Inflammatory macrophage treated with lipopolysaccharide for 4 hours (primary cell): ENCODE results near the gene SWT1.
"Not testable (repeated sequence)": the region's sequence is repeated elsewhere in the genome, so short reads cannot be mapped to it uniquely, and the experiment has no call there.

ENCODE experiments used
- DNase-seq: peaks from one replicate; pipeline ENCODE4 v3.0.0-alpha.2; 2020

The SWT1 gene

GRCh38 chr1:185291652-185292051 lies 134.7 kb downstream of the SWT1 start:
- DNase-seq = peak; percentile 28

GRCh38 chr1:185292237-185292636 lies 135.3 kb downstream of the SWT1 start:
- peak; percentile 60 for DNase-seq

GRCh38 chr1:185293967-185294542 lies 137.1 kb downstream of the SWT1 start:
- DNase-seq = no peak

- DNase-seq = no peak
These were observed 138.1 kb downstream of the SWT1 start for GRCh38 chr1:185295091-185295490.

DNA sequence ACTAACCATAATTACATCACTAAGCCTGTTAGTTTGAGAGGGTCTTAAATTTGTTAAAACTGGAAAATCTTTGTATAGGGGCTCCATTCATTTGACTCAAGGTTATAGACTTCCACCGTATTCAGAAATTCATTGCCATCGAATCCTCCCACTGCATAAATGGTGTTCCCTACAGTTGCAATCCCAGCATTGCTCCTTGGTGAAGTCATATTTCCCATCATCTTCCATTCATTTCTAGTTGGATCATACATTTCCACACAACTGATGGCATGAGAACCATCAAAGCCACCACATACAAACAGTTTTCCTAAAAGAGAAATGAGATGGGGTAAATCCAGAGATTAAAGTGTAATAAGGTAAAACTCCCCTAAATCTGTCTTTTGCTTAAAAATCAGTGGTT lies 141.0 kb downstream of the SWT1 start:
- DNase-seq = no peak

GRCh38 chr1:185300152-185300551 lies 143.2 kb downstream of the SWT1 start:
- no peak for DNase-seq

DNA sequence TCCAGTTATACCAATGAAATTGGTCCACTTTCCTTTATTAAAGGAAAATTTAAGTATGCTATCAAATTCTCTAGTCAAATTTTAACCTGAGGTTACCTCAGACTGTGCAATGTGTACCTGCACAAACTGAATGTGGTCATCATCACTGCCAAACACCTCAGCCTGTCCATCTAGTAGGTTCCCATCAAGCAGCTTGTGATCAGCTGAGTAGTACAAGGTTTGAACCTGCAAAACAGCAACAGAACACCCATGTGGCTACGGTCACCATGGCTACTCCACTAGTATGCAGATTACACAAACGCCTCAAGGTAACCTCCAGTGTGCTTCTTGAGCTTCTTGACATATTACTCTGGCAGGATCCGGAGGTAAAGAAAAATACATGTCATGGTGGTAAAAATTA lies 148.5 kb downstream of the SWT1 start:
- no peak for DNase-seq

GRCh38 chr1:185308126-185308525 lies 151.2 kb downstream of the SWT1 start:
- DNase-seq = no peak

DNA sequence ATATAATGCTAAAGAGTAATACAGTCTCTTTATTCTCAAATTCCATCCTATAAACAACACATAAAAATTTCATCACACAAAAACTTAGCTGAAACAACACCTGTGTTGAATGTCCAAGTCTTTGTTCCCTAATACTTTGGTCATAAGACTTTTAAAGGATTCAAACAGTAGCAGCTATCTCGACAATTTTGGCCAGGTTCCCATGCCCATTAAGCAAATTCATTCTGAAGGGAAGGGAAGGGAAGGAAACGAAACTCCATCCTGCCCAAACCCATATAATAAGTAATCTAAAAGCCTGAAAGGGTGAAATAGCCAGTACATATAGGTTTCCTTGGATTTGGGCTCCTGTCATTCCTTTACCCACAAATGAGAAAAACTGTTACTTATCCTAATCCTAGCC lies 152.6 kb downstream of the SWT1 start:
- no peak for DNase-seq

GRCh38 chr1:185311589-185312225 lies 154.7 kb downstream of the SWT1 start:
- DNase-seq = no peak

DNA sequence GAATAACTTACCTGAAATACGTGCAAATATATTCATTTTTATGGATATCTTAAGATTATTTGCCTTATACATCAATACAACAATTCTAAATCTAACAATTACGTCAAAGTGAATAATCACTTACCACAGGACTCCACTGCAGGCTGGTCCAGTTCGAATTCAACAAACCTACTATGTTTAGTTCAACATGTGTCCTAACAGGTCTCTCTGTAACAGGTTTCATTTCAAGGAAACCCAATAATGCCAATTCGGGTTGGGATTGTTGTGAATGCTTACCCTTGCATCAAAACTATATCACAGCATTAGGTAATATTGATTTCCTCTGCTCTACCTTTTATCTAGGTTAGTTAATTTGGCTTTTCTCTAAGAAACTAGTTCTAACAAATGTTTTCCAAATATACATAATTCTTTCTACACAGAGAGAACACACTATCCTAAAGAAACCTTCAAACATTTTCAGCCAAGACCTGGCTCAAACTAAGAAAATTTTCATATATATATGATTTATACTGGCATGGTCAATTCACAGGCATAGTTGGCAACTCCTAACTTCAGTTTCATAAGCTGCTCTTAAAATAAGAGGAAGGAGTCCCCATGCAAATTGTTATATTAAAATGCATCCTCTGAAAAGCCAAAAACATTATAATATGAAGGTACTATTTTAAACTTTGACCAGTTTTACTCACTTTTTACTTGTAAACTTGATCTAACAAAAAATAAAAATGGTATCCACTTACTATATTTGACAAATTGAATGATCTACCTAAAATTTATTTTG lies 155.6 kb downstream of the SWT1 start:
- peak; percentile 41 for DNase-seq

DNA sequence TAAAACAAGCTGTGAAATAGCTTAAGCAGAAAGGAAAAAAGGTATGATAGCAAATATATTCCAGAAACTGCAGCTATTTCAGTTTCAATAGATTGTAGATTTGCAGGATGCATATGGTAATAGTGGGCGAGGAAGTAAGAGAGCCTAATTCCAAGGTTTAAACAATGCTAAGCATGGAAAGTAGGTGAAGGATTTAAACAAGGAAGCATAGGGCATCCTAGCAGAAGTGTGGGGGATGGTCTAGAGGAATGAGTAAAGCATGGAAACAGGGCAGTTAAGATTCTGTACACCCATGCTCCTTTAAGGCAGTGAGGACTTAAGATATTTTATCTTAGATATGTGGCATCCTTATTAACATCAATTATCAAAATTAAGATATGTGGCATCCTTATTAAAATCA lies 157.4 kb downstream of the SWT1 start:
- peak; percentile 52 for DNase-seq

- DNase-seq = peak; percentile 33
These were observed 158.6 kb downstream of the SWT1 start for GRCh38 chr1:185315445-185316071.

DNA sequence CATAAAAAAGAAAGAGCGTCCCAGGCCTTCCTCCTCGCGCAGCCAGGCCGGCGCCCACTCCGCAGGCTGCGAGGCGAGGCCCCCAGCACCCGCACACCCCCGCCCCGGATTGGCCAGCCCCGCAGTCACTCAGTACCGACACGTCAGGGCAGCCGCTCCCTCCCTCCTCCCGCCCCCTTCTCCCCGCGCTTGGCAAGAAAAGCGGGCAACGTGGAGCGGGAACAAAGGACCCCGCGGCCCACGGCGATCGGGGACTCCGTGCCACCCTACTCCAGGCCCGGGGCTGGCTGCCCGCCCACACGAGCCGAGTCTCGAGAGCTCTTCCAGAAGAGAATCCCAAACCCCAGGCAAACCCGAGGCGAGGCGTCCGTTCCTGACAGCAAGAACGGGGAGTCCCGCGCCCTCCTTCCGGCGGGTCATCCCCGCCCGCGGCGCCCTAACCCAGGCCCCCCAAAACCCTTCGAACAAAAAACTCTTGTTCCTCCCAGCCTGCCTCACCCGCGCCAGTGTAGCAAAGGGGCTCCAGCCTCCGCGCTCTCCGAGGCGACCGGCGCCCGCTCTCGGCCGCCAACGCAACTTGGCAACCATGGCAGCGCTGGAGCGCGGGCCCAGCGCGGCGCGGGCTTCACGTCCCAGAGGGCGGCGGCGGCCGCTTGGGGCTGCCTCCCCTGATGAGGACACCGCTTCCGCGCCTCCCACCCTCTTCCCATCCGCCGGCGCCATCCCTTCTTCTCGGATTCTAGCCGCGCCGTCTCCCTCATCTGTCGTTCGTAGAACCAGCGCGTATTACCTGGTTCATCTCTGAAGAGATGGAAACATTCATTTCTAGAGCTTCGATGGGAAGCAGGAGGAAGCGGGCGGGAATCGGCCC lies 159.4 kb downstream of the SWT1 start:
- DNase-seq = peak; percentile 90

DNA sequence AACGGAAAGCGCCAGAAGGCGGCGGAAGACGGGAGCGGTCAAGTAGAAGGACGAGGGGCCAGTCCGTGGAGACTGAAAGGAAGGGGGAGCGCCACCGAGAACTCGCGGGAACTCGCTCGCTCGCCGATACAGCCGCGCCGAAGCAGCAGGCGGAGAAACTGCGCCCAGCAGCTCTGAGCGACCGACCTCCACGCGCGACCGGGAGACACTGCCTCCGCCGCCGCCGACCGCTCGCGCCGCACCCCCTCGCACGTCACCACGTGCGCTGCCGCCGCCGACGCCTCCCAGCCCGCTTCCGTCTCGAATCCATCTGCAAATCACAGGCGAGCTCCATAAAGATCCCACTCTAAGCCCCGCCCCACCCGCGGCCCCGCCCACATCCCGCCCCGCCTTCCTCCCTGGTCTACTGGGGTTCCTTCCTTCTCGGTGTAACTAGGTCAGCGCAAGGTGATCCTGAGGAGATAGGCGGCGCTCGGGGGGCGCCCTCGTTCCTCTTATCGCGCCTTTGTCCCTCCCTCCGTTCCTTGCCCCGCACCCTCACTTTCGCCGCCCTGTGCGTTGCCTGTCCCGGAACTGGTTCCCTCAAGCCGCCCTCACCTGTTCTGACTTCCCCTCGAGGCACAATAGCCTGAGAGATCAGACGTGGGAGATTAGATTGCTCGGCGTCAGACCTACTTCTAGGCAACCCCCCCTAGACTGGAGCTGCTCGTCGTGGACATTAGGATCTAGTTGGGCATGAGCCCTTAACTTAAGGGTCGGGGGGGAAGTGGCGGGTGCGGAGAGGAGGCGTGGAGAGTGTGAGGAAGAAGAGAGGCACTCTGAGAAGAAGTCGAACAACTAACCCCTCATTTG lies 160.3 kb downstream of the SWT1 start, which contains the start of gene IVNS1ABP:
Gene IVNS1ABP, minus strand, starts transcription at position 210 of the 852 bp plus-strand sequence. CDS start 7,750 bp downstream, outside the sequence.
- DNase-seq = peak; percentile 97

- DNase-seq = peak; percentile 81
These were observed 160.9 kb downstream of the SWT1 start for GRCh38 chr1:185317886-185318310.

- no peak for DNase-seq
These were observed 161.6 kb downstream of the SWT1 start for GRCh38 chr1:185318431-185319138.

- DNase-seq = peak; percentile 64
These were observed 162.1 kb downstream of the SWT1 start for GRCh38 chr1:185319139-185319475.

- DNase-seq = not testable (repeated sequence)
These were observed 164.1 kb downstream of the SWT1 start for GRCh38 chr1:185321104-185321503.

DNA sequence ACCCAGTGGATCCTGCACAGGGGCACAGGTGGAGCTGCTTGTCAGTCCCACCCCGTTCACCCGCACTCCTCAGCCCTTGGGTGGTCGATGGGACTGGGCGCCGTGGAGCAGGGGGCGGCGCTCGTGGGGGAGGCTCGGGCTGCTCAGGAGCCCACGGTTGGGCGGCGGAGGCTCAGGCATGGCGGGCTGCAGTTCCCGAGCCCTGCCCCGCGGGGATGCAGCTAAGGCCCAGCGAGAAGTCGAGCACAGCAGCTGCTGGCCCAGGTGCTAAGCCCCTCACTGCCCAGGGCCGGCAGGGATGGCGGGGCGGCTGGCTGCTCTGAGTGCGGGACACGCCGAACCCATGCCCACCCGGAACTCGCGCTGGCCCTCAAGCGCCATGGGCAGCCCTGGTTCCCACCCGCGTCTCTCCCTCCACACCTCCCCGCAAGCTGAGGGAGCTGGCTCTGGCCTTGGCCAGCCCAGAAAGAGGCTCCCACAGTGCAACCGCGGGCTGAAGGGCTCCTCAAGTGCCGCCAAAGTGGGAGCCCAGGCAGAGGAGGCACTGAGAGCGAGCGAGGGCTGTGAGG lies 164.8 kb downstream of the SWT1 start:
- DNase-seq = not testable (repeated sequence)

DNA sequence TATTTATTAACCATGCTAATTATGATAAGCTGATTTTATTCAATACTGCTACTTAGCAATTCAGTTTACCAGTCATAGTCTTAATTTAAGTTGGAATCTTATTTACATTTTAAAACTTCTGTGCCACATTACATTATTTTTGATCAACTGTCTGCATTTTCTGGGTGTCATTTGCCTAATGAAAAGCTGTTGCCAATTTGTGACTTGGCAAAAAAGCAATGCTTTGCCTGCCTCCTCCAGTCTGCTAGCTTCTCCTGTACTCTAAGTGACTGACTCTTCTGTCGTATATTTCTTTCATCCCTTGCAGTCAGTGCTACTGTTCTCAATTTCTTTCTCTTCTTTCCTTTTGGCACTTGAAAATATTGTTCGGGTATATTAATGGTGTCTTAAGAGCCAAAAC lies 165.7 kb downstream of the SWT1 start:
- no peak for DNase-seq
